GM19324 (cell line): ENCODE results near the gene ZNF462.

ENCODE experiments used
- ATAC-seq: cut with Tn5 transposase; IDR thresholded peaks from one replicate; pipeline ENCODE4 v1.9.1; 2021; ENCODE audit warnings: mild to moderate bottlenecking, moderate library complexity; ENCODE audit not compliant: unreplicated experiment, low FRiP score

ZNF462 gene

DNA sequence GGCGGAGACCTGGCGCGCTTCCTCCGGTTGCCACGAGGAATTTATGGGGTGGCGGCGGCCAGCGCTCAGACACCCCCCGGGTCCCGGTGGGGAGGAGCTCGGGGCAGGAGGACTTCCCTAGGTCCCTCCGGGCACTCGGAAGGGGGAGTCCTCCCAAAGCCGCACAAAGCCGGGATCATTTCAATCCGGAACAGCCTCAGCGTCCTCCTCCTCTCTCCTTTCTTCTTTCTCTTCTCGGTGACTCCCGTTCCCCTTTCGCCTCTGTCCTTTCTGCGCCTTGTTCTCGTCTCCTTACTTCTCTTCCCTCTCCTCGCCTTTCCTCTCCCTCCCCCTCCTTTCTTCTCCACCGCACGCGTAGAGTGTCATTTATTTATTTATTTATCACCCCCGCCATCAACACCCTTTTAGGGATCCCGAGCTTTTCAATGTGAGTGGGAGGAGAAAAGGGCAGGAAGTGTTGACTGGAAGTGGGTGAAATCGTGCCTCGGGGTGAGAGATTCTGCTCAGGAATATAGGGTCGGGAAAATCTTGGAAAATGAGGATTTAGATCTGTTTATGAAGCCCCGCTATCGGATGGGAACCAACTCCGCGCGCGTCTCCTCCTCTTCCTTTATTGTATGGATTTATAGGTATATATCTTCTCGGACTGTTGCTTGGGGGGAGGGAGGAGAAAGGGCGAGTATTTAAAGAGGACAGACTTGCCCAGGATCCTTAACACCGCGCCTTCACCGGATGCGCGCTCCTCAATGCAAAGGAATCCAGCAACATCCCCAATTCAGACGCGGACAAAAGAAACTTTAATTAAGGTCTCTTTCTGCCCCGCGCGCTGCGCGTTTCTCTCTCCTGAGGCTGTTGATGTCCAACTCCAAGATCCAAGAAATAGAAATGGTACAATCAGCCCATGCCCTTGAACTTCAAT is 2.0 kb upstream of the ZNF462 start:
- no peak for ATAC-seq

DNA sequence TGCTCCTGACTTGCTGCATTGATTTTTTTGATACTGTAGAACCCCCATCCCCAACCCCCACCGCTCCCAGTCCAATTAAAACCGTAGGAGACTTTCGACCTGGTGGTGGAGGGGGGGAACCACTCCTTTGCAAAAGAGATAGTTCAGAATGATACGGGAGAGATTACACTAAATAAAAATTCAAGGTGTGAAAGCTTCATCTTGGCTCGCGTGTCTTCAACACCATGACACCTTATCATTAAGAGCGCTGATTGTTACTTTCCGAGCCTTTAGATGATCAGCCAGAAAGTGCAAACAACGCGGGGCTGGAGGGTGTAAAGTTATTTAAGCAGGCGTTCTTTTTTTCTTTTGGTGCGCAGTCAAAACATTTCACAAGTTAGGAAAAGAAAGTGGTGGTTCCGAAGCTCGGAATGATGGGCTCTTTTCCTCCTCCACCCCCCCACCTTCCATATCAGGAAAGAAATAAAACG is 1.3 kb upstream of the ZNF462 start:
- no peak for ATAC-seq

DNA sequence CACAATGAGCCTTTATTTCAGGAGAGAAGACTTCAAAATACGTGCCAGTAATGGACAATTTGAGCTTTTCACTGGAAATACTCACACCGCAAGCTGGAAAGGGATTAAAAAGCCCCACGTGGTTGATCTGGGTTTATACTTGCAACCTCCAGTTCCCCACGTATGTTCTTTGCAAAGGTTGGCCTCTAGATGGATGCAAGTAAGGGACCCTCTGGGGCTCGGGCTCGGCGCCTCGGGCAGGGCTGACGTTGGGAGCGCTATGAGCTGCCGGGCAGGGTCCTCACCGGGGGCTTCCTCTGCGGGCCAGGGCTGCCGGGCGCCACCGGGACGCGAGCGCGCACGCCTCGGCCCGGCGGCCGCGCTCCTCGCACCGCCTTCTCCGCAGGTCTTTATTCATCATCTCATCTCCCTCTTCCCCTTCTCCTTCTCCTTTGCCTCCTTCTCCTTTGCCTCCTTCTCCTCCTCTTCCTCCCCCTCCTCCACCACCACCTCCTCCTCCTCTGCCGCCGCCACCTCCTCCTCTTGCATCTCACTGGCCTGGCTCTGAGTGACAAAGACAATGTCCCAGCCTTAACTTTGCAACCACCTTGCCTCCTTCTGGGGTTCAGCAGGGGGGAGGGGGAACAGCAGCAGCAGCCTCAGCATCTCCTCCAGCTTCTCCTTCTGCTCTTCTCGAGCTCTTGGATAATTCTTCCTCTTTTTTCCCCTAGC is 701 bp upstream of the ZNF462 start:
- ATAC-seq: no peak

DNA sequence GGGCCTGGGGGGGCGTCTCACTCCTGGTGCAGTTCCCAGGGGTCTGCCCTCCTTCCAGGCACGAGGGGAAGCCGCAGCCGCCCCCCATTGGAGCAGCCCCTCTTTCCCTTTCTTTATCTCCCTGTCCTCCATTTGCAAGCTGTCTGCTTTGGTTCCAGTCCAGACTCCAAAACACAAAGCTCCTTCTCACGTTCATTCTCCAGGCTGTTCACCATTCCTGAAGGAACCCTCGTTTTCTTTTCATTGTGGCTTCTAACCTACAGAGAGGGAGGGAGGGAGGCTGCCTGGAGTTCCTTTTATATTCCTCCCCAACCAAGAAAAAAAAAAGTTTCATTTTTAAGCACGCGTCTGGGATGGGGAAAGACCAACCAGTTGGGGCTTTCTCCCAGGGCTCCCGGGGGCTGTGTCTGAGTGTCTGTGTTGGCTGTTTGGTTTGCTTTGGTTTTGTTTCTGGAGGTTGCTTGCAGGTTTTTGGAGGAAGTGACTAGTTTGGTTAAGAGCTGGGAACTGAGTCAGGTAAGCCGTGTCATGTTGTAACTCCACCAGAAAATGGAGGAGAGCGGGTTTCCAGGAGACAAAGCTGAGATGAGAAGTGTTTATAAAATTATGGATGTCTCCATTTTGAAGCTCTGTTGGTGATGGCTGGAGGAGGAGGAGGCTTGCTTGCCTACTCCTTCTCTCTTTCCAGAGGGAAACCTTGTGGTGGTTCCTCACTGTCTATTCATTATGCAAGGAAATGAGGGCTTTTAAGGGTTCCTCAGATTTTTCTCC is 1.6 kb downstream of the ZNF462 start:
- ATAC-seq: no peak

DNA sequence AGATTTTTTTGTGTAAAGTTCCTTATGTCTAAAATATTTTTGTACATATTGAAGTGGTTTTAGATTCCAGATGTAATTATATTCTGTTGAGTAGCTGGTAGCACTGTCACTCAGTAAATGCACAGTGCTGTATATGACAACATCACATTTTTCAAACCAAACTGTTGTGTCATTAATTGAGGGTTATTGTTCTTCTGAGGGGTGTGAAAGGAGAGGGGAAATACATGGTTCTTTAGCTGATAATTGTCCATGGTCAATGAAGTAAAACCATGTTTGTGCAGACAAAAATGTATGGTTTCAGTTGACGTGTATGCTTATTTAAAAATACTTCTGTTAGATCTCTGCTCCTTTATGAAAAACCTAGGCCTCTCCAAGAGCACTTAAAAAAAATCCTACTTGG is 3.3 kb downstream of the ZNF462 start:
- ATAC-seq: no peak

DNA sequence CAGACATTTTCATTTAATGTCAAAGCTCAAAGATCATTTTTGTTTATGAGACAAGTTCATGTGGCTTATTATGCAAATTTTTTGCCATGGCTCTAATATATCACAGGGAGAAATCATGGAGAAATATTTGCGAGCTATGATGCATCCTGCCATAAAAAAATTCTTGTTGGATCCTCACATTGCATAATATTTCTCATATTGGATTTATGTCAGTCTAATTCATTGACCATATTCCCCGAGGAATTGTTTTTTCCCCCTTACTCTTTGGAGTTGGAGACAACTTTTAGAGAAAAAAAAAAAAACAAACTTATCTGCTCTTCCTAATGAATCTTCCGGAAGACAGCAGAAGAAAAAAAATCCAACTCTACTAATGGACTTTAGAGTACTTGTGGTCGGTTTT is 4.3 kb downstream of the ZNF462 start:
- ATAC-seq: no peak

DNA sequence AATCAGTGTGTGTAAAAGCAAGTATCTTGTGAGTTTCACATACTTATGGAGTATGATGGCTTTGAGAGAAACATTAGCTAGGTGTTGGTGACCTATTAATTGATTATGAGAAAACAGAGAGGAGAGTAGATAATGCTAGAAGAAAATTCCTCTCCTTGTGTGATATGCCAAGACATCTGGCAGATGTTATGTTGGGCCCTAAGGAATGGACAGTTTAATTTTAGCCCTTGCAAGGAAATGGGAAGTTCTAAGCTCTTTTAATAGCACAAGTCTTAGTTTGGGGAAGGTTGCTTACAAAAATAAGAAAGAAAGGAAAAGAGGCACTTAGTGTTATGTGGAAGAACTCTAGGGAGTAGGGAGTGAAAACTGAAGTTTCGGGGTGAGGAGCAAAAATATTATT is 5.1 kb downstream of the ZNF462 start:
- no peak for ATAC-seq

DNA sequence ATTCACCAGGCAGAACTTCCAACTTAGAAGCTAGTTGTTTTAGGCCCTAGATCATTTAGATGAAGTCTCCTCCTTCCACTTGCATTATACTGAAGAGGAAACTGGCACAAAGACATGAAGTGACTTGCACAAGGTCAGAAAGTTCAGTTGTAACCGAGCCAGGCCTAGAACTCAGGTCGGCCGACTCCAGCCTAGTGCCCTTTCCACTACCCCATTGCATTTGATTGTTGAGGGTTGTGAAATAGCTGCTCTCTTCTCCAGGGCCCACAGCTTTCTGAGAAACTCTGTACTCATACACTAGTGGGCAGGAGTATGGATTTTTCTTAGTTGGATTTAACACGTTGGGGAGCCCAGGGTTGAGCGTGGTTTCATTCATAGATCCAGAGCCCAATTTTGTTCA is 5.6 kb downstream of the ZNF462 start:
- no peak for ATAC-seq

DNA sequence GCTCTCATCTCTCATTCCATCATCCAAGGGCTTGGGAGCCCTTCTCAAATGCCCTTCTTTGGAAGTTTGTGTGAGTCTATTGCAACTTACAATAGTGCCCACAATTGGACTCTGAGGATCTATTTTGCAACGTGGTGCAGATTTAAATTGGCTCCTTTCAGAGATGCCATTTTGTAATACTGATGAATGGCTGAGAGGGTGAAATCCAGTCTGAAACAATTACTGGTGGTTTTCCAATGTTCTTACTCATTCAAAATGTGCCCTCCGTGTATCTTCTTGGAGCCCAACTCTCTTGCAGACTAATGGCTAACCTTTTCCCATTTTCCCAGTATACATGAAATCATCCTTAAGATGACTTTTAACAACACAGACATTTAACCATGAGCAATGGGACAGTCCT is 6.1 kb downstream of the ZNF462 start:
- no peak for ATAC-seq

DNA sequence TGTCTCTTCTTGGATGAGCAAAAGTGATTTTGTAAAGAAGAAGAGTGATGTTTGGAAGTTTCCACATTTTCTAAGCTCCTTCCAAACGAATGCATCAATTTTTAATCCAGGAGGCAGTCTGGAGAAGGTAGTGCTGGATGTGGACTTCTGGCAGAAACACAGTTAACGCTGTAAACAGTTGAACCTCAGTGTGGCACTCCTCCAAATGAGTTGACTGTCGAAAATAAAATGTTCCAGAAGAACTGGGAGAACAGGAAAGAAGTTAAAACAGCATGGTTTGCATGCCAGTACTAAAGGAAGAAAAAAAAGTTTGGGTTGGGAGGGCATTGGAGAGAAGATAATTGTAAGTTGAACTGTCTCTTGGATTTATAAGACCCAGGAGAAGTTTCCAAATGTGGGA is 6.5 kb downstream of the ZNF462 start:
- ATAC-seq: no peak

DNA sequence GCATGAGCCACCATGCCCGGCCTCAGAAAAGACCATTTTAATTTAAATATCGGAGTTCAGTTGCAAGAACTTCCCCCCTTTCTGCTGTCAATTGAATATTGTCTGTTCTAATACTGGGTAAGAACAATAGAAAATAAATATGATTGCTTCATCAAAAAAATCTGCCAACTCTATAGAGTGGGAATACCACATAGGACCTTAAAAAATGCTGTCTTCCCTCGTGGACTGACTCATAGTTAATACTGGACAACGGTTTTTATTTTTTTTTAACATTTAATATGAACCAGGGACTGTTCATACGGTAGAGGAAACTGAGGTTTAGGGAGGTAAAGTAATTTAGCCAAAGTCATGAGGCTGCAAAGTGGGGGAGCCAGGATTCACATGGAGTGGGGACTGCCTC is 9.7 kb downstream of the ZNF462 start:
- ATAC-seq: no peak

DNA sequence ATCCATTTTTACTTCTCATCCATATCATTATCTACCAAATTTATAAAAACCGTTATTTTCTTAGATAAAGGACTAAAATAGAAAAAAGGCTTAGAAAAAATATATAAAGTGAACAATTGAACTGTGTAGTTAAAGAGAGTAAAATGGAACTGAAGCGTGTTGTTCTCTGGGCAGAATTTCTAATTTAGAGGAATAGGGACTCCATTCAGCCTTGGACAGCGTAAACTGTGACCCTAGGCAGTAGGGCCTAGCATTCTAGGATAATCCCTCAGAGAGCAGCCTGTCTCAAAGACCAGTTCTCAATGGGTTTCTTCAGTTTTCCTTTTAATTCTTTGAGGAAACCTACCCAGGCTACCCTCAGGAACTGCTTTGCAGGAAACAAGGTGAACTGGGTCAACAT is 11.1 kb downstream of the ZNF462 start:
- no peak for ATAC-seq

DNA sequence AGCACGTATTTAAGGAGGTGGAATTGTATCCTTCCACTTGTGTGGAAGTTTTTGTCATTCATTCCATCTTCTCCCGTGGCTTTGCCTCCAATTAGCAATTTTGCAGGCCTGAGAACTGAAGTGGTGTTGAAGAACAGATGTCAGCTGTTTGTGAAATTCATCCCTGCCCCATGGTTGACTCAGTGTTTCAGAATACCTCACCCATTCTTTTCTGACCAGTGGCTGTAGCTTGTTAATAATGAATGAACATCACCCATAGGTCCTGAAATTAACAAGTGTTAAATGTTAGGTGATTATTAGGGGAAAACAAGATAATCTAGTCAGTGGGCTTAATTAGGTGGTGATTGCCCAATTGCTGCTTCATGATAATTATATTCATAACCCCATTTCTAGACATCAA is 11.7 kb downstream of the ZNF462 start:
- ATAC-seq: no peak

DNA sequence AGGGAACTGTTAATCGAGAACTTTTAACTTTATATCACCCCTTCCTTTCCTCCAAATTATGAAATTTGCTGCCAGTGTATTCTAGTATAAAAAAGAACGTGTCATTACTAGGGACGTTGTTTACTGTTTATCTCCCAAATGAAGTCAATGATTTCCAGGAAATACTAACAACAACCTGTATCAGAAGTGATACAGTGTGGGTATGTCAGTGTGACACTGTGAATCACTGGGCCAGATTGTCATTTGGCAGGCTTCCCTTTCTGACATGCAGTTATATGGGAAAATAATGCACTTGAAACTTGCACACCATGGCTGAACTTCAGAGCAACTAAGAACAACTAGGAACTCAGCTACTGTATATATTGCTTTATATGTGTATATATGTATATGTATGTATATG is 12.6 kb downstream of the ZNF462 start:
- no peak for ATAC-seq

DNA sequence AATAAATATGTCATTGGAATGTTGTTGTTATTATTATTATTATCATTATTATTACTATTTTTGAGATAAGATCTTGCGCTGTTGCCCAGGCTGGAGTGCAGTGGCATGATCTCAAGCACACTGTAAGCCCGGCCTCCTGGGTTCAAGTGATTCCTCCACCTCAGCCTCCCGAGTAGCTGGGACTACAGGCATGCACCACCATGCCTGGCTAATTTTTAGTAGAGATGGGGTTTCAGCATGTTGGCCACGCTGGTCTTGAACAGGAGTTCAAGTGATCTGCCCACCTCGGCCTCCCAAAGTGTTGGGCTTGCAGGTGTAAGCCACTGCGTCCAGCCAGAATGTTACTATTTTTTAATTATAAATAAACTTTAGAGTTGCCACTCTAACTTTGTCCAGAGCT is 14.4 kb downstream of the ZNF462 start:
- ATAC-seq: no peak

DNA sequence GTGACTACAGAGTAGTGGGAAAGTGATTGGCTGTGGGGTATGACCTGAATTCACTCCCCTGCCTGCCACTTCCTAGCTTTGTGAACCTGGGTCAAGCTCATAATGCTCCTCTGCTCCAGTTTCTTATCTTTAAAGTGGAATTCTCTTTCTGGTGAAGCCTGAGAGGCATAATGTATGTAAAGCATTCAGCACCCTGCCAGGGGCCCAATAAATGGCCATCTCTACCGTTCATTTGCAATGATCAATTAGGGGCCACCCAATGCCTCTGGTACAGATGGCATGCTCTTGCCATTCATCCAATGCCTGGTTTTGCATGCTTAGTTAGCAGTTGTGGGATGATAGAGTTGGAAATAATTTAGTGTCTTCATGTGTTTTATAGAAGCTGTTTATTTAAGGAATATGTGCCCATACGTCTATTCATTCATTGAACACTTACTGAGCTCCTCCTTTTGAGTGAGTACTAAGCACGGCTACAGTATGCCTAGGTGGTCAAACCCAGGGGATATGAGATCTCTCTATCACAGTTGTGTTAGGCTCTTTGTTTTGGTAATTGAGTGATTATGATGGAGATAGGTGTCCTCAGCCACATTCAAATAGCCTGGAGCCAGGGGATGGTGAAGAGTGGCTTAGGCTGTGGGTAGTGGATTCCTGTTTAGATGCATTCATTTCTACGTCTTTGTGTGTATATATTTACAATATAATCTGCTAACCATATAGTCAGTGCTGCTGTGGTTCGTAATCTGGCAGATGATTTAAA is 15.3 kb downstream of the ZNF462 start:
- no peak for ATAC-seq

DNA sequence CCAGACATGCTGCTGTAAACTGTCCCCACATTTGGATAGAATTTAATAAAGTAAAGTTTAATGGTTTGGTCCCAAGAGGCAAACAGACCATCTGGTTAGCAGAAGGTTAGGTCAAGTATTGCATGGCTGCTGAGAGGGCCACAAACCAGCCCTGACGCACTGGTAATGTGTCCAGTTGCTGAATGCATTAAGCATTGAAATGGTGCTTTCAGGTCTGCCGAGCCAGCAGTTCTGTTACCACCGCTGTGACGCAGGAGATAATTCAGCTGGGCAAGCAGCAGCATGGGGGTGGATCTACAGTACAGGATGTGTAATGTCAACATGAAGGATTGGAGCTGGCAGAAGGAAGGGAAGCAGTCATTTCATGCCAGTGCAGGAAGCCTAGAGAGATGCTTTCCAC is 16.0 kb downstream of the ZNF462 start:
- ATAC-seq: no peak

DNA sequence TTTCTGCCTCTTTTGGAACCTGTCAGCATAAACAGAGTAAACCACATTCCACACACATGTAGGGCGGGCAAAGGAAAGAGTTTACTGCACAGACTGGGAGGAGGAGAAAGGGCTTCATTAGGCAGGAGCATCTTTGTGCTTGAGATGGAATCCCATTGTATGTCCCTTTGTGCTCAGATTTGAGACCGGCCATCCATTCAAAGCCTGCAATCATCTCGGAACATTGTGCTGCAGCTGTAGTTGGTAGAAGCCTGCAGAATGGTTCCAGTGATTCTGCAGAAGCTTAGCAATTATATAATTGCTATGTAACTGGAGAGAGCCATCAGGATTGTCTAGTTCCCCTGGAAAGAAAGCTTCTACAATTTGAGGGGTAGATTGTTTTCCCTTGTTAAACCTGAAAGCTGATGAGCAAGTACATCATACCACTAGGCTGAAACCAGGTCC is 16.5 kb downstream of the ZNF462 start:
- no peak for ATAC-seq

DNA sequence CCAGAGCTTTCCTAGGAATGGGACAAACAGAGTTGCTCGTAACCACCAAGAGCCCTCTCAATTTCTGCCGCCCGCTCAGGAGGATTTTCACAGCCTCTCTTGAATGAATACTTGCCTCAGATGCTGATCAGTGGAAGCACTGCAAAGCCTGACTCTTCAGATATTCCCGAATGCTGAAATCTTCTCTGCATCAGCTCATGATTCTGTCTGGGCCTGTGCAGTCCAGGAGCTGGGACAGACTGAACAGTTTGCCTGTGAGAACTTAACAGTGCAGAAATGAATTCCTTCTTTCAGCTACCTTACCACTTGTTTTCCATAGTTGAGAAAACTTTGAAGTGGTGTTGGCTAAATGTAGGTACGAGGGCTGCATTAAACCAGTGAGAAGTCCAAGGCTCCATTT is 17.1 kb downstream of the ZNF462 start:
- no peak for ATAC-seq

DNA sequence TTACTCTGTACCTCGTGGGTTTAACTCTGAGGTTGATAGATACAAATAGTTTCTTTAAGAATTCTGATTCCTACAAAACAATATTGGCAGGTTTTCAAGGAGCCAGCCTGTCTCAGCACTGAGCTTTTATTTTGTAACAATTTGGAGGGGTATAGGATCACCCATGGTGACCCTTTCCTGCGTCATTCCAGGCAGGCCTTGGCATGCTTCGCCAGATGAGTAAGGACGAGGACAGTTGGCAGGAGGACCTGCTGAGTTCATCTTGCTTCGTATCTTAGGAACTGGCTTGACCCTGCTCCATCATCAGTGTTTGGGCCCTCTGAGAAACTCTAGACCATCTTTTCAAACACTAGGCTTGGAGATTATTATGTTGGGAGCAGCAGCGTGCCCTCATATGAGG is 17.9 kb downstream of the ZNF462 start:
- ATAC-seq: no peak
